CD4-positive, alpha-beta T cell (primary cell): Measurements from ENCODE around the gene ZNF770. TPM values are rescaled to one million over a fixed set of nuclear protein-coding genes. Genes with fewer than 3 reads are reported as not detected.

Experiments used
- ATAC-seq: fragments of 200-7000 bp; cut with Tn5 transposase; one replicate; pipeline ENCODE4 v1.10.0; 2022; ENCODE audit warnings: mild to moderate bottlenecking; ENCODE audit not compliant: poor library complexity
- CTCF ChIA-PET: fragments of 350-600 bp; sonication (Branson Sonifier 250); formaldehyde crosslinking; loops from one replicate; lab custom pipeline; 2021; ENCODE audit warnings: antibody characterized with exemption, inconsistent platforms; lab: Charles Lee
- POLR2A ChIA-PET: fragments of 350-600 bp; sonication (Branson Sonifier 250); formaldehyde crosslinking; loops from one replicate; lab custom pipeline; 2021; ENCODE audit warnings: antibody characterized with exemption, inconsistent platforms; lab: Charles Lee
- DNase-seq, 14 experiments: peaks; one replicate each; pipeline ENCODE4 v3.0.0-alpha.2; 2013 to 2020; ENCODE audit warnings: mixed read lengths in 2 of 14
- H3K27ac ChIP-seq, 2 donors: one replicate each; pipeline versions ENCODE4 v1.5.1 to v1.7.0; 2013; ENCODE audit warnings: low read length in 2 of 2, low read depth in 1 of 2, mild to moderate bottlenecking in 1 of 2
- H3K27me3 ChIP-seq, 2 experiments: 1 replicate in 1 of 2; 2 replicates in 1 of 2; pipeline versions ENCODE4 v1.6.1 to v1.7.0; 2013; ENCODE audit warnings: low read length in 2 of 2, control low read depth in 1 of 2, mild to moderate bottlenecking in 1 of 2, moderate library complexity in 1 of 2; ENCODE audit not compliant: insufficient read depth in 2 of 2, control insufficient read depth in 1 of 2
- H3K36me3 ChIP-seq: one replicate; pipeline ENCODE4 v1.6.1; 2013; ENCODE audit warnings: low read length, control low read depth; ENCODE audit not compliant: insufficient read depth
- H3K4me1 ChIP-seq: one replicate; pipeline ENCODE4 v1.6.1; 2013; ENCODE audit warnings: low read length, control low read depth; ENCODE audit not compliant: insufficient read depth
- H3K4me3 ChIP-seq: one replicate; pipeline ENCODE4 v1.5.1; 2013; ENCODE audit warnings: mild to moderate bottlenecking, low read length, moderate library complexity
- H3K9me3 ChIP-seq, 2 experiments: 1 replicate in 1 of 2; 2 replicates in 1 of 2; pipeline versions ENCODE4 v1.6.1 to v1.7.0; 2013; ENCODE audit warnings: low read length in 2 of 2, mild to moderate bottlenecking in 2 of 2, control low read depth in 1 of 2, moderate library complexity in 1 of 2; ENCODE audit not compliant: control insufficient read depth in 1 of 2, insufficient read depth in 1 of 2
- H3K27ac Mint-ChIP-seq: one replicate; pipeline ENCODE4 v1.8.0; 2020; ENCODE audit warnings: mixed read lengths
- H3K27me3 Mint-ChIP-seq: one replicate; pipeline ENCODE4 v1.8.0; 2021; ENCODE audit warnings: mixed read lengths
- H3K36me3 Mint-ChIP-seq: one replicate; pipeline ENCODE4 v1.8.0; 2021; ENCODE audit warnings: low read depth, mixed read lengths
- H3K4me1 Mint-ChIP-seq: one replicate; pipeline ENCODE4 v1.8.0; 2021; ENCODE audit warnings: low read depth, mixed read lengths
- H3K4me3 Mint-ChIP-seq: one replicate; pipeline ENCODE4 v1.8.0; 2020; ENCODE audit warnings: mild to moderate bottlenecking, mixed read lengths
- H3K9me3 Mint-ChIP-seq: one replicate; pipeline ENCODE4 v1.8.0; 2020; ENCODE audit warnings: mixed read lengths
- intact Hi-C, 2 experiments: fragments of 100-400 bp; cut with DNase I in 1 of 2; cut with micrococcal nuclease in 1 of 2; formaldehyde crosslinking; loops; one replicate each; pipeline versions ENCODE4 v1.15.1 to v1.9.0; 2023 to 2025; cut with DNase I, micrococcal nuclease
- total RNA-seq, 174 experiments: library from RNA in 2 of 174; stranded (reverse) in 2 of 174; gene quantifications; one replicate each; pipeline ENCODE4 v1.2.3 and lab custom pipeline; 2021 to 2026
- TF ChIP-seq, protein P1 (sequence below): fragments of 200-600 bp; IDR thresholded peaks from one replicate; pipeline ENCODE4 v1.8.0; 2022; ENCODE audit warnings: antibody characterized with exemption, mild to moderate bottlenecking

The ZNF770 gene
- total RNA-seq, 2 experiments from 2014 or later: 35.4 to 37.9 TPM

DNA sequence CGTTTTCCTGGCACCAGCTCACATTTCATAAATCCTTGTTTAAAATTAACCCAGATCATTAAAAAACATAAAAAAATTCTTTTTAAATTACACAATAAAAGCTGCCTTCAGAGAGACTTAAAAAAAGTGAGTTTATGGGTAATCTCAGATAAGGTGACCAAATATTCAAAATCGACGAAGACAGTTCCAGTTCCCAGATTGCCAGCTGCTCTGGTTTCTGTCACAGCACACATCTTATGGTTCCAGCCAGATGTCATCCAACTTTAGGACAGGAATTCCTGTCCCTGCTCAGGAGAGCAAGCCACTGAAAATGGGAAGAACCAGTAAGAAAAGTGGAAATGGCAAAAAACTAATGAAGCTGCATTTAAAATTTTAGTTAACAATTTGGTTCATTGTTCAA, 15.8 kb upstream of the ZNF770 start:
- POLR2A ChIA-PET: no interaction called here

DNA sequence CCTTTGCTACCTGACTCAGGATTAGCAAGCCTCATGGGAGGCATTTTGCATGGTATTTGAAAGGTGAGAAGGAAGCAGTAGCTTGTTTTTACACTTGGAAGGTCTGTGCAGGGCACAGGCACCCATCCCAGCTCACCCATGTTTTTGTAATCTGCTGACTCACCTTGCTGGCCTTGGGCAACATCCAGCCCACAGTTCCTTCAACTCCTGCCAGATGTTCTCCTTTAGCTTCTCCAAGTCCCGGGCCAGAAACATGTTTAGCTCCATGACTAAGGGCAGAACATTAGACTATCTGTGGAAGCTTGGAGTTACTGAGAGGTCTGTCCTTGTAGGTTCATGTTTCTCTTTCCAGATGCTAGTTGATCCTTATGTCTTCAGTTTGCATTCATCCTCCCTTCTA, 12.4 kb upstream of the ZNF770 start:
- Mint-ChIP-seq H3K9me3 (no peaks in the 10 kb centered on the region), H3K27ac (no peak overlapping the region), H3K4me1 (no peaks in the 10 kb centered on the region), H3K4me3 (no peak overlapping the region), H3K27me3 (peaks cover 11% of the 10 kb centered on the region), H3K36me3 (no peaks in the 10 kb centered on the region)
- POLR2A ChIA-PET: interaction anchor here (0.9 kb wide), 1 partner anchor 12 kb away, joined by 3 read pairs; the partner anchor contains the start of gene ZNF770
- TF ChIP-seq, protein P1, sequence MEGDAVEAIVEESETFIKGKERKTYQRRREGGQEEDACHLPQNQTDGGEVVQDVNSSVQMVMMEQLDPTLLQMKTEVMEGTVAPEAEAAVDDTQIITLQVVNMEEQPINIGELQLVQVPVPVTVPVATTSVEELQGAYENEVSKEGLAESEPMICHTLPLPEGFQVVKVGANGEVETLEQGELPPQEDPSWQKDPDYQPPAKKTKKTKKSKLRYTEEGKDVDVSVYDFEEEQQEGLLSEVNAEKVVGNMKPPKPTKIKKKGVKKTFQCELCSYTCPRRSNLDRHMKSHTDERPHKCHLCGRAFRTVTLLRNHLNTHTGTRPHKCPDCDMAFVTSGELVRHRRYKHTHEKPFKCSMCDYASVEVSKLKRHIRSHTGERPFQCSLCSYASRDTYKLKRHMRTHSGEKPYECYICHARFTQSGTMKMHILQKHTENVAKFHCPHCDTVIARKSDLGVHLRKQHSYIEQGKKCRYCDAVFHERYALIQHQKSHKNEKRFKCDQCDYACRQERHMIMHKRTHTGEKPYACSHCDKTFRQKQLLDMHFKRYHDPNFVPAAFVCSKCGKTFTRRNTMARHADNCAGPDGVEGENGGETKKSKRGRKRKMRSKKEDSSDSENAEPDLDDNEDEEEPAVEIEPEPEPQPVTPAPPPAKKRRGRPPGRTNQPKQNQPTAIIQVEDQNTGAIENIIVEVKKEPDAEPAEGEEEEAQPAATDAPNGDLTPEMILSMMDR: no peak
- Histone ChIP-seq H3K36me3 (no peaks in the 10 kb centered on the region), H3K9me3 (no peaks in the 10 kb centered on the region), H3K27ac (no peak overlapping the region), H3K4me3 (no peak overlapping the region), H3K27me3 (no peaks in the 10 kb centered on the region), H3K4me1 (no peaks in the 10 kb centered on the region)
- DNase-seq (no peak), ATAC-seq (no peak)
- intact Hi-C loops: no loop called here
- CTCF ChIA-PET: no interaction called here

More for the DNA sequence above, 15.8 kb upstream of the ZNF770 start:
- Mint-ChIP-seq H3K9me3 (no peaks in the 10 kb centered on the region), H3K4me1 (no peaks in the 10 kb centered on the region), H3K4me3 (no peak overlapping the region), H3K36me3 (no peaks in the 10 kb centered on the region), H3K27me3 (peaks cover 8% of the 10 kb centered on the region), H3K27ac (no peak overlapping the region)
- TF ChIP-seq, protein P1: no peak
- no peak for ATAC-seq
- H3K4me3 ChIP-seq: no peak overlapping the region
- H3K4me1 ChIP-seq: no peaks in the 10 kb centered on the region
- no peak for DNase-seq
- H3K9me3 ChIP-seq: no peaks in the 10 kb centered on the region
- H3K36me3 ChIP-seq: no peaks in the 10 kb centered on the region
- CTCF ChIA-PET: no interaction called here
- H3K27ac ChIP-seq: no peak overlapping the region
- H3K27me3 ChIP-seq: no peaks in the 10 kb centered on the region
- intact Hi-C loops: no loop called here

DNA sequence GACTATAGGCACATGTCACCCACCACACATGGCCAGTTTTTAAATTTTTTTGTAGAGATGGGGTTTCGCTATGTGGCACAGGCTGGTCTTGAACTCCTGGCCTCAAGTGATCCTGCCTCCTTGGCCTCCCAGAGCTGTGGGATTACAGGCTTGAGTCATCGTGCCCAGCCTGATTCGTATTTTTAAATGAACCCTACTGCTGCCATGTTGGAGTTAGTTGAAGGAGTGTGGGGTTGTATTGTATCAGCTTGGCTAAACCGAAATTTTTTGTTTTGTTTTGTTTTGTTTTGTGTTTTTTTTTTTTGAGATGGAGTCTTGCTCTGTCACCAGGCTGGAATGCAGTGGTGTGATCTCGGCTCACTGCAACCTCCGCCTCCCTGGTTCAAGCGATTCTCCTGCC, 11.8 kb upstream of the ZNF770 start:
- DNase-seq (no peak), ATAC-seq (no peak)
- no peaks in the 10 kb centered on the region for H3K36me3 ChIP-seq
- TF ChIP-seq, protein P1: no peak
- ChIA-PET CTCF (interaction anchor here (0.6 kb wide), 1 partner anchor 523 kb away, joined by 3 read pairs; no protein-coding TSS in a partner anchor), POLR2A (interaction anchor here (0.9 kb wide), 1 partner anchor 12 kb away, joined by 3 read pairs; the partner anchor contains the start of gene ZNF770)
- no peak overlapping the region for H3K4me3 ChIP-seq
- intact Hi-C loops: no loop called here
- H3K4me1 ChIP-seq: no peaks in the 10 kb centered on the region
- H3K4me3 Mint-ChIP-seq: no peak overlapping the region
- no peak overlapping the region for H3K27ac ChIP-seq
- no peaks in the 10 kb centered on the region for H3K9me3 Mint-ChIP-seq
- H3K36me3 Mint-ChIP-seq: no peaks in the 10 kb centered on the region
- no peaks in the 10 kb centered on the region for H3K9me3 ChIP-seq
- no peaks in the 10 kb centered on the region for H3K4me1 Mint-ChIP-seq
- H3K27me3 Mint-ChIP-seq: peaks cover 8% of the 10 kb centered on the region
- H3K27ac Mint-ChIP-seq: no peak overlapping the region
- H3K27me3 ChIP-seq: no peaks in the 10 kb centered on the region
